ENCODE measurements around the gene VAMP7.

DNA sequence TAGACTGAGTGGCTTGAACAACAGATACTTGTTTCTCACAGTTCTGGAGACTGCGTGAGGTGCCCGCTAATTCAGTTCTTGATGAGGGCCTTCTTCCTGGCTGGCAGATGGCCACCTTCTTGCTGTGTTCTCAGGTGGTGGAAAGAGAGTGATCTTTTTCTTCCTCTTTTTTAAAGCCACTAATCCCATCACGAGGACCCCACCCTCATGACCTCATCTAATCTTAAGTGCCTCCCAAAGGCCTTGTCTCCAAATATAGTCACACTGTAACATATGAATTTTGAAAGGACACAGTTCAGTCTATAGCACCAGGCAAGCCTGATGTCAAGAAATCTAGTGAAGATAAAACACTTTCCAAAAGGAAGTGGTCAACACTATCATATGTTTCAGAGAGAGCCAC, 12.4 kb downstream of the VAMP7 start:
- TF ChIP-seq, protein P1, sequence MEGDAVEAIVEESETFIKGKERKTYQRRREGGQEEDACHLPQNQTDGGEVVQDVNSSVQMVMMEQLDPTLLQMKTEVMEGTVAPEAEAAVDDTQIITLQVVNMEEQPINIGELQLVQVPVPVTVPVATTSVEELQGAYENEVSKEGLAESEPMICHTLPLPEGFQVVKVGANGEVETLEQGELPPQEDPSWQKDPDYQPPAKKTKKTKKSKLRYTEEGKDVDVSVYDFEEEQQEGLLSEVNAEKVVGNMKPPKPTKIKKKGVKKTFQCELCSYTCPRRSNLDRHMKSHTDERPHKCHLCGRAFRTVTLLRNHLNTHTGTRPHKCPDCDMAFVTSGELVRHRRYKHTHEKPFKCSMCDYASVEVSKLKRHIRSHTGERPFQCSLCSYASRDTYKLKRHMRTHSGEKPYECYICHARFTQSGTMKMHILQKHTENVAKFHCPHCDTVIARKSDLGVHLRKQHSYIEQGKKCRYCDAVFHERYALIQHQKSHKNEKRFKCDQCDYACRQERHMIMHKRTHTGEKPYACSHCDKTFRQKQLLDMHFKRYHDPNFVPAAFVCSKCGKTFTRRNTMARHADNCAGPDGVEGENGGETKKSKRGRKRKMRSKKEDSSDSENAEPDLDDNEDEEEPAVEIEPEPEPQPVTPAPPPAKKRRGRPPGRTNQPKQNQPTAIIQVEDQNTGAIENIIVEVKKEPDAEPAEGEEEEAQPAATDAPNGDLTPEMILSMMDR (IDR thresholded peaks at IDR 0.05; ENCODE audit: insufficient read depth, low read length, poor library complexity, severe bottlenecking), result no peak
- no peak for TF ChIP-seq EZH2phosphoT487 (conservative IDR thresholded peaks at IDR 0.05; ENCODE audit: low read length)

Measured in SU-DHL-6 (cell line).